ENCODE measurements around the gene CENPU. TPM values are rescaled to one million over a fixed set of nuclear protein-coding genes. Genes with fewer than 3 reads are reported as not detected.

CENPU gene
- total RNA-seq, 1 donor from 2014 or later: 28.2 TPM

DNA sequence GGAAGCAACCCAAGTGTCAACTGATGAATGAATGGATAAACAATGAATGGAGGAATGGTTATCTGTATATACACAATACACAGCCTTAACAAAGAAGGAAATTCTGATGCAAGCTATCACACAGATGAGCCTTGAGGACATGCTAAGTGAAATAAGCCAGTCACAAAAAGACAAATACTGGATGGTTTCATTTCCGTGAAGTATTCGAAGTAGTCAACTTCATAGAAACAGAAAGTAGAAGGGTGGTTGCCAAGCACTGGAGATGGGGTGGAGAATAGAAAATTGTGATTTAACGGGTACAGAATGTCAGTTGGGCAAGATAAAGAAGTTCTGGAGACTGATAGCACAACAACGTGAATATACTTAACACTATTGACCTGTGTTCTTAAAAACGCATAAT lies 28.2 kb downstream of the CENPU start:
- DNase-seq: no peak

DNA sequence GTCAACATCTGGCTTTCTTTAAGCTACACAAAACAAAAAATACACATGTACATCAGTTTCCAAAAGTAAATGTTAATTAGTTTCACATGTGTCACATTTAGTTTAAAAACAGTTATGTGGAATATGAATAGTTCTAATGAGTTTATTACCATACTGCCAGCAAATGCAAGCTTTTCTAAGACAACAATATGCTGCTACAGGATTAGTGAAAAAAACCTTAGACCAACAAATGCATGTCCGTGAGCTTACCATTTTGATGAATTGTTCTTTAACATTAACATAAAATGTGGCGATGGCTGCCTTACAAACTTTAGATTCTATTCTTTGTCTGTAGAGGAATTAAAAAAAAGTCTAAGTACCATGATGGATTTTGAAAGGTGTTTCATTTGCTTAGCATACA lies 31.8 kb downstream of the CENPU start:
- DNase-seq: no peak

DNA sequence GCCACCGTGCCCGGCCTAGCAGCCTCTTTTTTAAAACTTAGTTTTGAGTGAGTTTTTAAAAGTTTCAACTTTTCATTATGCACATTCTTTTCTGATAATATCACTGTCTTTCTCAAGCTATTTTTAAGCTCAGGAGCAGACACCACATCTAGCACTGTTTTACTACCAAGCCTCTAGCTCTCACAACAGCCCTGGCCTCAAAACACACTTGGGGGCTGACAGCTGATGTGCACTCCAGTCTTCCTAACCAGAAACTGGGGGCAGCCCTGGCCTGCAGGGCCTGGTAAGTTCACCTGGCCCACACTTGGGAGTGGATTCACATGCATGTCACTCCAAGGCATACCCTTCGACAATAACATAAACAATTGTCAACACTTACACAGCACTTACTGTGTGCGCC lies 34.0 kb downstream of the CENPU start:
- DNase-seq: no peak

DNA sequence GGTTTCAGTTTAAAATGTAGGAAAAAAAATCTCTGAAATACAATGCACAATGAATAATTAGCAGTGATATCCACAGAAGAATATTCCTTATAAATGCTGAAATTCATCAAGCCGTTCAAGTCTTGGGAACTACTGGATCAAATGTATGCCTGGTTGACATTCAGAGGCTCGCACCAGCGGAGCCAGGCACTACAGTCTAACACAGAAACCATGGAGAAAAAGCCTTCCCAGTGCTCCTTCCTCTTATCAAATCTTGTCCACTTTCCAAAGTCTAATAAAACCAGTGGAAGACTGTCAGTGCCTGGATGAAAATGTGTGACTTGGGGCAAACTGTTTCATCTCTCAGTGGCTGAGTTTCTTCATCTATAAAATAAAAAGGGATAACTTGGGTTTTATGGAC lies 35.9 kb downstream of the CENPU start:
- no peak for DNase-seq

DNA sequence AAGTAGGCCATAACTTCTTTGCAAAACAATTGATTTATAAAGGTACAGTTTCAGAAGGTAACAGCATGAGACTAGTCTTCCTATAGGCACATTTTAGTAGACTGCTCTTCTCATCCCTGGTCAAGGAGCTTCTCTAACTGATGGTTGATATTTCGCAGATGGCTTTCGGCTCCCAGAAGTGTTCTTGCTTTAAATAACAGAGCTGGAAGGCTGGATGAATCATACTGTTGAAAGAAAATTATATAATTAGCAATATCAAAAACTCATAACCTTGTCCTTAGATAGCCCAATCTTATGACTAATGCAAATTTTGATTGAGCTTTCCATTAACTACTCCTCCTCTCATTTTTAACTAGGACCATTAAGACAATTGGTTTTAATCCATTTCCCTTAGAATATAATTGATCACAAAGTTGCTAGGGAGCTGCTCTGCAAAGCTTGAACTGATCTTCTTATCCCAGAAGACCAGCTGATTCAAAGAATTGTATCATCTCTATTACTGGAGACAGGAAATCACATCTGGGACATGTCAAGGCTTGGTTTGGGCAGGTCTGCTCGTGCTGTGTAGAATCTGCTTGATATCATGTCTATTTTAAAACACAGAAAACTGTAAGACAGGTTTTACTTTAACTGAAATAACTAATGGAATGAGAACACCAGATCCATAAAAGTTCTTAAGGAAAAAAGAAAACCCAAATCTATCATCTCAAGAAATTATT lies 38.6 kb downstream of the CENPU start:
- DNase-seq: peak; percentile 45

DNA sequence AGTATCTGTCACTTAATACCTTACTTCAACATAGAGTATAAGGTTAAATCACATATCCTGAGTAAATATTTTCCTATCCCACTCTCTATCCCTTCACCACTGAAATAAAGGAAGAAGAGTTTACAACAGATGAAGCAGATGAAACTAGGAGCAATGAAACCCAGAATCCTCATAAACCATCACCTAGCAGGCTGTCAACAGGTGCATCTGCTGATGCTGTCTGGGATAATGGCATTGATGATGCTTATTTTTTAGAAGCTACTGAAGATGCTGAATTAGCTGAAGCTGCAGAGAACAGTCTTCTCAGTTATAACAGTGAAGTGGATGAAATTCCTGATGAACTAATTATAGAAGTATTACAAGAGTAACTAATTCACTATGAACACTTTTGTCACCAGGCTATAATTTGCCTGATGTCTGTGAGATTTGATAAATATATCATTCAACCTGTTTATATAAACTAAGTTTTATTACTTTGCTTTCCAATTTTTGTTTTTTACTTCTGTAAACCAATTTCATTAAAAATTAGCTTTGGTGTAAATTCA lies 39.4 kb downstream of the CENPU start:
- no peak for DNase-seq

DNA sequence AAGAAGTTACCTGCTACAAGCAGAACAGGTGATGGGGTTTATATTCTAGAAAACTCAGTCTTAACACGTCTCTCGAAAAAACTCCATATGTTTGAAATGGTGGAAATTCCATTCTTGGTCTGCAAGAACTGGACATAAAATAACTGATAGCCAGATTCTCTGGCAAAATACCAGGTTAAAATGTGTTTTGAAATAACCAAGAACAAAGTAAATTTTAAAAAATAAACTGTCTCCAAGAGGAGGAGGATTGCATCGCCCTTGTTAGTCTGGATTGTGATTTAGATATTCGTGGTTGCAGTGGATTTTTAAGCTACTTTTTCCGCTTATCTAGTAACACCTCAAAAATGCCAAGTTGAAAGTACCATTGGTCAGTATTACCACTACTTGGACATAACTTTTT lies 40.8 kb downstream of the CENPU start:
- DNase-seq: no peak

DNA sequence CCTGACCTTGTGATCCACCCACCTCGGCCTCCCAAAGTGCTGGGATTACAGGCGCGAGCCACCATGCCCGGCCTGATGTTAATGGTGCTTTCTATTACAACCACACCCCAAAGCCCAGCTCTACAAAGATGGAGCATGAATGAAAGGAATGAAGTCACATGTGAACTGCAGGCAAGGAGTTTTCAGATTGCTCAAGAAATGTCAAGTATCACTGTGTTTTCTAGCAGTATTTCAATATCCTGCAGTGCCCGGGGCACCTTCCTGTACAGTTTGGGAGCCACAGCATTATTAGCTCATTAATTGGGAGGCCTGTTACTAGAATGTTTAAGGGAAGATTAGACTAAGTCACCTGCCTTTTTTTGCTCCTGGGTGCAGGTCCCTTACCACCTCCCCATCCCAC lies 44.2 kb downstream of the CENPU start:
- no peak for DNase-seq

DNA sequence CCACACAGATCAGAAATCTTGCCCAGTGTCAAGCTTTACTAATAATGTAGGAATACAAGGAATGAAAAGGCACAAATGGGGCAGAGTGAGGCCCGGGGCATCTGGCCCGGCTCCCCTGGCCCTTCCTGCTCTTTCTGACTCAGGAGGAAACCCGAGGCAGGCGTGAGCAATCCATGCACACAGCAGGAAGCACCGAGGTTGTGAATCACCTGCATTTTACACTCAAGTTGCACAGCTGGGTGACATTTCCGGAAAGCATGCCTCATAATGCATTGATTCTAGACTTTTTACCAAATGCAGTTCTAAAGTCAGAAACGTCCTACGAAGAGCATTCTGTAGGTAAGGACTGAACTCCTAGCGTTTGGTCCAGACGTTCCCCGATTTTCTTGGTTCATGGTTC lies 45.4 kb downstream of the CENPU start:
- no peak for DNase-seq

DNA sequence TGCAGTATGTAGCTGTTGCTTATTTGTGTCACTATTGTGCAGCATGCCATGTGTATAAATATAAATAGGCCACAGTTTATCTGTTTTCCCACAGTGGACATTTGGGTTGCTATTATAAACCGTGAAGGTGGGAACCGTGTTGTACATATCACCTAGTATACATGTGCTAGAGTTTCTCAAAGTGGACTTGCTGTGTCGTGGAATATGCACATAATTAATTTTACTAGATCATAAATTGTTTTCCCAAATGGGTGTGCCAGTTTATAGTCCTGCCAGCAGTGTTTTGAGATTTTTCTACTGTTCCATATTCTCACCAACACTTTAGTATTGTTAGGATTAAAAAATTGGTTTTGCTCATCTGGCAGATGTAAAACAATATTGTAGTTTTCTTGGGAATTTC lies 45.9 kb downstream of the CENPU start:
- DNase-seq: no peak

DNA sequence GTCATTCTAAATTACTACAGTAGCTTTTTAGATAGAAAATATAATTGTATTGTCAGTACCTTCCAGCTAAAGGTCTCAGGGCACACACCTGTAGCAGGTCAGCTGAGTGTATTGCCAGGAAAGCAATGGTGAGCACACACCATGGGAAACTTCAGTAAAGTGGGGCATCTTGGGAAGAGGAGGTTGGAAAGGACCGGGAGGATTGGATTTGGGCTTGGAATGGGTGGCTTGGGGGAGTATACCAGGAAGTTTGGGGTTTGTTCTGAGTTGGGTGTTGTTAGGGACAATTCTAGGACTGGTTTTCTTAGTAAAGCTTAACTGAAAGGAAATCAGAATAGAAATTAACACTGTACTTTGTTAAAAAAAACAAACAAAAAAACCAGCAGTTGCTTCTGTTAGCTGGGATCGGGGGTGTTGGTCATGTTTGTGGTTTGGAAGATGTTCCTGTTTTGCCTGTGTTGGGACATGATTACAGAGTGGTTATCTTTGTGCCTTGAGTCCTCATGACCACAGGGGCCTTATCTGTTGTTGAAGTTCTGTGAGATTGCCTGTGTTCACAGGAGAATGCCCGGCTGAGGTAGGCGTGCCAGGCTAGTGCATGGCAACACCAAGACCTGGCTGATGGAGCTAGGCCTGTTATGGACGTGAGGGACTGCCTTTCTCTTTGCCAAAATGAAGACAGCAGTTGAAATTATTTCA lies 49.3 kb downstream of the CENPU start:
- DNase-seq: no peak

DNA sequence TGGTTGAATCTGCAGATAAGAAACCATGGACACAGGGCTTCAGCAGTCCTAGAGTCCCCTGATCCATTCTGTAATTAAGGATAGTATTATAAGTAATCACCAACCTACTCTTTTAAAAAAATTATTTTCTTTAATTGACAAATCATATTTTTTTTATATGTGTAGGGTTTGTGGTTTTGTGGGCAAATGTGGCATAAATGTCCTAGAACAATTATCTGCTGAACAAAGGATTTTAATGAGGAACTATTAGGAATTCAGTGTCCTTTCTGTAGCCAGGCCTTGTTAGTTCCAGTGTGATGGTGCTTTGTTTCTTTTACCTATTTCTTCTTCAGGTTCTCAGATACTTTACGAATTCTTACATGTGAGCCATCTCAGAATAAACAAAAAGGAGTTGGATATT lies 52.0 kb downstream of the CENPU start:
- DNase-seq: no peak

DNA sequence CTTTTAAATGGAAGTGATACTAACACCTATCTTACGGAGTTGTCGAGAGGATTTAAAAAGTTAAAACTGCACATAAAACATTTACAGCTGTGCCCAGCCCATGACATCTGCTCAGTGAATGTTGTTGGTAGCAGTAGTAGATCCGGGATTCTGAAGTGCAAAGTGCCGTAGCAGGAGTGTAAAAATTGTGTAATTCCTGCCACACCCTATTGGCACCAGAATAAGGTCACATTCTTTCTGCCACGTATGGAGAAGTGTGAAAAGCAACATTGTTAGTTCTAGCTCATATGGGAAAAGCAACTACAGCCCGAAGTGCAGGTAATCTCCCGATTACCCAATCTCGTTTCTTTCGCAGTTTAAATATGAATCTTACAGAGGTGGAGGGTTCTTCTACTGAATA lies 53.2 kb downstream of the CENPU start:
- no peak for DNase-seq

DNA sequence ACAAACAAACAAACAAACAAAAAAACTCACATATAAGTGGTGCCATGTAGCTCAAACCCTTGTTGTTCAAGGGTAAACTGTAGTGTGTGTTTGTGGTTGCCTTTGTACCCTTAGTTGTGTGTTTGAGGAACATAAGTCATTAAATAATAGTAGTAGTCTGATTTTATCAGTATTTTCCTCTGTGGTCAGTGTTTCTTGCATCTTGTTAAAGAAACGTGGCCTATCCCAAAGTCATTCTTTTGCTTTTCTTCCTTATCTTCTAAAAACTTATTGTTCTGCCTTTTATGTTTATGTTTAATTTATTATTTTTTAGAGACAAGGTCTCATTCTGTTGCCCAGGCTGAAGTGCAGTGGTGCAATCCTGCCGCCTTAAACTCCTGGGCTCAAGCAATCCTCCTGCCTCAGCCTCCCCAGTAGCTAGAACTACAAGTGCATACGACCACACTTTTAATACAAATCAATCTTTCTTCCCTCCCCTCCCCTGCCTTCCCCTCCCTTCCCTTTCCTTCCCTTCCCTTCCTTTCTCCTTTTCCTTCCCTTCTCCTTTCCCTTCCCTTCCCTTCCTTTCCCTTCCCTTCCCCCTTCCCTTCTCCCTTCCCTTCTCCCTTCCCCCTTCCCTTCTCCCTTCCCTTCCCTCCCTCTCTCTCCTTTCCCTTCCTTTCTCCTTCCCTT lies 57.9 kb downstream of the CENPU start:
- no peak for DNase-seq

DNA sequence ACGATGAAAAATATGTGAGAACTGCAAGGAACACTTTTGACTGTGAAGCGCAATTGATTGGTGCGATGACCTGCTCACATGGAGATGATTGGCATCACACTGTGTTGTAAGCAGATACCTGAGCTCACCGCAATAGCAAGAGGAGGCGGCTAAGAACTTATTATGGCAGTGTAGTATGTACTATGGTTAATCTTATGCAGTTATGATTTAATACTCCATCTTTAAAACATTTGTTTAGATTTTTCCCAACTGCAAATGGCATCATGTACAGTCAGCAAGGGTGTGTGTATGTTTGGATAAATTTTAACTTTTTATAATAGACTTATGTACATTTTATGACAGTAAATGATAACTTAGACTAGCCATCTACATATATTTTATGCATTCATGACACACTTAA lies 58.9 kb downstream of the CENPU start:
- no peak for DNase-seq

DNA sequence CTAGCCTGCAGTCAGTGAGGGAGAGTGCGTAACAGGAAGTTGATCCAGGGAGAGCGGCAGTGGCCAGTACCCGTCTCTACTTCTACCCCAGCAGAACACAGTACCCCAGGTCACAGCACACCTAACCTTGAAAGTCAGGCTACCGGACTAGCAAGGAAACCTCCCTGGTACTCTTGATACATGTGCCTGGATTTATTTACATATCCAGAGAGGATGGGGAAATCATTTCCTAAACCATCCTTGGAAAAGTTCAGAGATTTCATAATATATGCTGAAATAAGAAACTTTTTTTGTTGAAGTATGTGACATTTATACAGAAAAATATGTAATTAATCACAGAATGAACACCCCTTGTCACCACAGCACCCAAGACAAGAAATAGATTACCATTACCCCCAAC lies 59.9 kb downstream of the CENPU start:
- DNase-seq: no peak

DNA sequence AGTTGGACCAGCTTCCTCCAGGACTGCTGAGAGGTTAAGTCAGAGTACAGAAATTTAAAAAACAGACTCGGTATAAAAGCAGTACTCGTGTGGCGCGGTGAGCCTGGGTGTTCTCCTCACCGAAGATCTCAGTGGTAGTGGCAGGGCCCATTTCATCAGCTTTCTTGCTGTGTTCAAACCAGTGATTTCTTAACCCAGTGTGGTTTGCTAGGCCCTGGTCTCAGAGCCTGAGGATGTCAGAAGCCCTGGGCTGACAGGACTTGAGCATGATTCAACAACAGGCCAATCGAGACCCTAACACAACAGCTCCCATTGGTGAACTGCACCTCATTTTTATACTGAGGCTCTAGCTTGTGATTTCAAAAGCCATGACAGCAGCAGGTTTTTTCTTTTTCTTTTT lies 61.2 kb downstream of the CENPU start:
- no peak for DNase-seq

DNA sequence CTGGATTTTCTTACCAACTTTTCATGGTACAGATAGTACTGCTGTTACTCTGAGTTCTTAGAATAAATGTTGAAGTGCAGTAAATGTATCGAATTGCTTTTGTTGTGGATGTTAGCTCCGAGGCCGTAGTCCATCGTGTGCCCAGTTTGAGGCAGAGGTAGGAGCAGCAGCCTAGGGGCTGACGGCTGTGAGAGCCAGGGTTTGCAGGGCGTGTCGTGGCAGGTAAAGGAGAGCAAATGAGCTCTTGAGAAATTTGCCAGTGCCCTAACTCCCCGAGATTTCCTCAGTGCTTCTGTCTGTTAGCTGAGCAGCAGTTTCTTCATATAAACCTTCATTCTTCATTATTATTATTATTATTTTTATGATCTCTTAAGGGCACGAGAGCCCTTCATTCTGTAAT lies 62.8 kb downstream of the CENPU start:
- DNase-seq: no peak

DNA sequence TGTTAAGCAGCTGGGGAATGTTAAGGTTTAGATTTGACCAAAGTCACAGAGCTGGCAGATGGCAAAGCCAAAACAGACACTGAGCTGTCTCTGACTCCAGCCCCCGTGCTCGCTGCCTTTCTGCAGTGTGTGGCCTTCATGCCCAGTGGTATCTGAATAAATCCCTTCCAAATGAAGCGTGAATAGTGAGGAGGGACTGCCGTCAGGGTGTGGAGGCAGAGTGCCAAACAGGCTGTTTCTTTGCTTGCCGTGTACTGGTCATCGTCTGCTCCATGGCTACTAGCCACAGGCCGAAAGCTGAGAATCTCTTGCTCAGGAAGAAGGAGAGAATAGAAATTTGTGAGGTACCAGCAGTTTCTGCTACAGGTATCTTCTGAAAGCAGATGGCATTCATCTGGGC lies 64.6 kb downstream of the CENPU start:
- peak; percentile 53 for DNase-seq

DNA sequence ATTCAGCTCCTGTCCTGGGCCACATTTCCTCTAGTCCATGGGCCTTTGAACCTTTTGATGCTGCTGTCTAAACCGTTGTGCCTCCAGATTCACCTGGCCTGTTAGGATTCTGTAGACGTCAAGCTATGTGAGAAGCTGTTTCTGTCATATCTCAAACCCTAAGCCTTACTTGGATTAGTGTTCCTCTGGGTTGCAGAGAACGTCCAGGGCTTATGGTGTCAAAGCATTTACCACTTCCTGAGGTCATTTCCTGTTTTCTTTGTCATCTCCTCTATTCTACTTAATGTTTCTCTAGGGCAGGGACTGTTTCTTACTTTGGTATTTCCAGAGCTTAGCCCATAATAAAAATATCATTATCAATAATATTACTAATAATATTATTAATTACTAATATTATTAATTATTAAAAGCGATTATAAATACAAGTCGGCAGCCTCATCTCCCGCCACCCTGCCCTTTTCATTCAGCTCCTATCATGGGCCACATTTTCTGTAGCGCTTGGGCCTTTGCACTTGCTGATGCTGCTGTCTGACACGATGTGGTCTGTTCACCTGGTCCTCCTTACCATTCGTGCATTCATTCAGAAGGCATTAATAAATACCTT lies 65.3 kb downstream of the CENPU start:
- no peak for DNase-seq

DNA sequence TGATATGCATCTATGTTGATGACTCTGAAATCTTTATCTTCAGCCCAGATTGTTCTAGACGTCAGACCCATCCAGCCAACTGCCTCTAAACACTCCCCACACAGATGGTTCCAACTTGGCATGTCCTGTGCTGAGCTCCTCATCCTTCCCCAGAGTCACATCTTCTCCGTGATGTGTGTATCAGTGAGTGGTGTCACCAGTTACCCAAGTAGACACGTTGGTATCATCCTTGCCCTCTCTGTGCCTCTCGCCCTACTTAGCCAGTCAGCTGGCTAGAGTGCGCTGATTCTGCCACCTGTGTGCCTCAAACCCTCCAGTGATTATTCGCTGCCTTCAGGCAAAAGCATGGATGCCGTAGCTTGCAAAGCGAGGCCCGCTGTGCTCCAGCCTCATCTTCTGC lies 65.8 kb downstream of the CENPU start:
- no peak for DNase-seq

DNA sequence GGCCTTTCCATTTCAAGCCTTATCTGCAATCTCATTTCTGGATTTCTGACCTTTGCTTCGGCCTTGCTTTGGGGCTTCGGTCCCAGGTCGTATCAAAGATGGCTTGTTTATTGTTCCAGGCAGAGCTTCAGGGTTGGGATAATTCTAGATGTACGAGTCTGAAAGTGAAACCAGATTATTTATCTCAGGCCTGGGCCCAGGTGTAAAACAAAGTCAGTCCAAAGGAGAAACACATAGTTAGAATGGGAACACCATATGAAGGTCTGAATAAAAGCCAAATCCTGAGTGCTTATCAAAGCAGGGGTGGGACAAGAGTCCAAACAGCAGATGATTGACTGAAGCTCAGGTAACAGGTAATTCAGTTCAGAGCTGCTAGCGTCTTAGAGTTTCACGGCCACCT lies 67.2 kb downstream of the CENPU start:
- DNase-seq: no peak

All from tongue (tissue), 2 donors.